ENCODE data around the gene P2RX7.
"Not testable (repeated sequence)": the region's sequence is repeated elsewhere in the genome, so short reads cannot be mapped to it uniquely, and the experiment has no call there.

The P2RX7 gene

DNA sequence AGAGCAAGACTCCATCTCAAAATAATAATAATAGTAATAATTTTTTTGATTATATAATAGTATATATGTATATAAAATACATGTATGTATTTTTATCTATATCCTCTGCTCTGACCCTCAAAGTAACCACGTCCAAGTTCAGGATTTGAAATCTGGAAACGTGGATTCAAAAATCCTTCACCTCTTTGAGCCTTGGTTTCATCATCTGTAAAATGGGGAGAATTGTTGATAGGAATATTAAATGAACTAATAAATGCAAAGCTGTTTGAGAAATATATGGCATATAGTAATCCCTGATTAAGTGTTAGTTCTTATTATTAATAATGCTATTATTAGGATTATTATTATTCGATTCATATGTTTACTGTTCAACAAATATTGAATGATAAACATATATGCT lies 2.6 kb downstream of the P2RX7 start:
- DNase-seq (ENCODE audit: low spot score) = no peak

- DNase-seq (ENCODE audit: low spot score) = no peak
Measured at GRCh38 chr12:121137512-121137911, 4.8 kb downstream of the P2RX7 start.

DNA sequence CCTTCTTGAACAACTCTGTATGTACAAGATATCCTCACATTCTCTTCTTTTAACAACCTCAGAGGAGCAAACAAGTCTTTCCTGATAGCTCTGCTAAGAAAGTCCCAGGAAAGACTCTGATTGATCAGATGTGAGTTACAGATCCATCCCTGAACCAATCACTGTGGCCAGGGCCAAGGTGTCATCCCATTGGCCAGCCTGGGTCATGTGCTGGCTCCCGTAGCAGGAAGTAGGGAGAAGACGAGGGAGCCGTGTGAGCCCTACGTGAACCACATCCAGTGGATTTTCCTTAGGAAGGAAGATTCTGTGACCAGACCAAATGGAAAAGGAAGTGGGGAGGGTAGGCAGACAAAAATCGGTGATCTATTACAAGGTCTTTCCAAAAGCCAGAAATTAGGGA lies 5.6 kb downstream of the P2RX7 start:
- DNase-seq (ENCODE audit: low spot score) = no peak

DNA sequence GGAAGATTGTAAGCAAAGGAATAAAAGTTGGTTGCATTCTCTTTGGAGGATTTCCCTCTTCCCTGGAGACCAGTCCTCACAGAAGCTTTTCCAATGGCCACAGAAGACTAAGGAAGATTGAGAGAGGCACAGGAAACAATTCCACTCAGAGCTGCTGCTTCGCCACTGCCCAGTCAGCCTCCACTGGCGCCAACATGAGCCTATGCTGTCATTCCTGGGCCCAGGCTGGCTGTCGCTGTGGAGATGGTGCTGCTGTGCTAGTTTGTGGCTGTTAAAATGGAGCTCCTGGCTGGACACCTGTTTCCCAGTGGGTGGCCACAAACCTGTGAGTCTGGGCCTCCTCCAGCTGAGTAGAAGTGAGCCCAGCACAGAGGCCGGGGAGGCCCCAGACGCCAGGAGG lies 6.6 kb downstream of the P2RX7 start:
- no peak for DNase-seq (ENCODE audit: low spot score)

DNA sequence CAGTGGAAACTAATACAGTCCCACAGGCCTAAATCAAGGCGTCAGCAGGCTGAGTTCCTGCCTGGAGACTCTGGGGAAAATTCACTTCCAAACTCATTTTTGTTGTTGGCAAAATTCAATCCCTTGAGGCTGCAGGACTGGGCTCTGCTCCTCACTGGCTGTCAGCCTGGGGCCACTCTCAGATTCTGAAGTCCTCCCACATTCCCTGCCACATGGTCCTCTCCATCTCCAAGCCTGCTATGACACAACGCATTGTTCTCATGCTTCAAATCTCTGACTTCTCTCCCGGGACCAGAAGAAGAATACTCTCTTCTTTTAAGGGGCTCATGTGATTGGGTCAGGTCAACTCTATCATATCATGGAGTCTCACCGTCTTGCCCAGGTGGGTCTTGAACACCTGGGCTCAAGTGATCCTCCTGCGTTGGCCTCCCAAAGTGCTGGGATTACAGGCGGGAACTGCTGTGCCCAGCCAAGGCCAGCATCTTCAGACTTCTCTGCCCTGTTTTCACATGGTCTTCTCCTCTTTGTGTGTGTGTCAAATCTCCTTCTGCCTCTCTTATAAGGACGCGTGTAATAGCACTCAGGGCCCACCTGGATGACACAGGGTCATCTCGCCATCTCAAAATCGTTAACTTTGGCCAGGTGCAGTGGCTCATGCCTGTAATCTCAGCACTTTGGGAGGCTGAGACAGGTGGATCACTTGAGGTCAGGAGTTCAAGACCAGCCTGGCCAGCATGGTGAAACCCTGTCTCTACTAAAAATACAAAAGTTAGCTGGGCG lies 9.7 kb downstream of the P2RX7 start:
- no peak for DNase-seq (ENCODE audit: low spot score)

GRCh38 chr12:121144416-121144914 lies 11.8 kb downstream of the P2RX7 start:
- DNase-seq (ENCODE audit: low spot score) = no peak

GRCh38 chr12:121145221-121145620 lies 12.5 kb downstream of the P2RX7 start:
- DNase-seq (ENCODE audit: low spot score) = no peak

DNA sequence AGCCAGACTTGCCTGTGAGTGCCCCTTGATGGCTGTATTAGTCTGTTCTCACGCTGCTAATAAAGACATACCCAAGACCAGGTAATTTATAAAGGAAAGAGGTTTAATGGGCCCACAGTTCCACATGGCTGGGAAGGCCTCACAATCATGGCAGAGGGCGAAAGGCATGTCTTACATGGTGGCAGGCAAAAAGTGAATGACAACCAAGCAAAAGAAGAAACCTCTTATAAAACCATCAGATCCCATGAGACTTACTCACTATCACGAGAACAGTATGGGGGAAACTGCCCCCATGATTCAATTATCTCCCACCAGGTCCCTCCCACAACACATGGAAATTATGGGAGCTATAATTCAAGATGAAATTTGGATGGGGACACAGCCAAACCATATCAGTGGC lies 16.6 kb downstream of the P2RX7 start:
- DNase-seq (ENCODE audit: low spot score) = not testable (repeated sequence)

DNA sequence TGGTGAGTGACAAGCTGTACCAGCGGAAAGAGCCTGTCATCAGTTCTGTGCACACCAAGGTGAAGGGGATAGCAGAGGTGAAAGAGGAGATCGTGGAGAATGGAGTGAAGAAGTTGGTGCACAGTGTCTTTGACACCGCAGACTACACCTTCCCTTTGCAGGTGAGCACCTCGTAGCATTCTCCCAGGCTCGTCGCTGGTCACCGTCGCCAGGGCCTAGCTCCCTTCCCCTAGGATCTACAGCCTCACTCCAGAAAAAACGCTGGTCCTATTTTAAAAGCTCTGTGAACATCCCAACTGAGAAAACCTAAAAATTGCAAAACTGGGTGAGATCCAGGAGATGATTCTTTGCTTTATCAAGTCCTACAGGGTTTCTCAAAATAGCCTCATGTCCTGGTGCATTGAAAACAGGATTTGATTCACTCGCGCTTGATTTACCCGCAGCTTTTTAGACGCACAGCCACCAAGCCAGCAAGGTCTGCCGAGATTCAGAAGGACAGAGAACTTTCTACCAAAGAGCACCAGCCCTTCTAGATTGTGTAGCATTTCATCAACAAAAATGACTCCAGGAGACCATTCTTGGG lies 22.2 kb downstream of the P2RX7 start:
- no peak for DNase-seq (ENCODE audit: low spot score)

- no peak for DNase-seq (ENCODE audit: low spot score)
Measured at GRCh38 chr12:121156365-121156764, 23.7 kb downstream of the P2RX7 start.

DNA sequence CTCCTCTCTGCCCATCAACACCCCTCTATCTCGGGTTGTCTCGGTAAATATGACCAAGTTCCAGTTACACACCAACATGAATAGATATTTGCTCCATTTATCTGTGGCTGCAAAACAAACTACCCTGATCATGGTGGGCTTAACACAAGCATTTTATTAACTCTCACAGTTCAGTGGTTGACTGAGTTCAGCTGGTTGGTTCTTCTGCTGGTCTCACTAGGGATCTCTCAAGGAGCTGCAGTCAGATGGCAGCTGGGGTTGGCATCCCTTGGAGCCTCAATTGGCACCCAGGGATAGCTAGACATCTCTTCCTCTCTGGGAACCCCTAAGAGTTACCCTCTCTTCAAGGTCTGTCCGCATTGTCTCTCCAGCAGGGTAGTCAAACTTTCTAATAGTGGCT lies 25.4 kb downstream of the P2RX7 start:
- DNase-seq (ENCODE audit: low spot score) = no peak

- not testable (repeated sequence) for DNase-seq (ENCODE audit: low spot score)
Measured at GRCh38 chr12:121158728-121159351, 26.2 kb downstream of the P2RX7 start.

DNA sequence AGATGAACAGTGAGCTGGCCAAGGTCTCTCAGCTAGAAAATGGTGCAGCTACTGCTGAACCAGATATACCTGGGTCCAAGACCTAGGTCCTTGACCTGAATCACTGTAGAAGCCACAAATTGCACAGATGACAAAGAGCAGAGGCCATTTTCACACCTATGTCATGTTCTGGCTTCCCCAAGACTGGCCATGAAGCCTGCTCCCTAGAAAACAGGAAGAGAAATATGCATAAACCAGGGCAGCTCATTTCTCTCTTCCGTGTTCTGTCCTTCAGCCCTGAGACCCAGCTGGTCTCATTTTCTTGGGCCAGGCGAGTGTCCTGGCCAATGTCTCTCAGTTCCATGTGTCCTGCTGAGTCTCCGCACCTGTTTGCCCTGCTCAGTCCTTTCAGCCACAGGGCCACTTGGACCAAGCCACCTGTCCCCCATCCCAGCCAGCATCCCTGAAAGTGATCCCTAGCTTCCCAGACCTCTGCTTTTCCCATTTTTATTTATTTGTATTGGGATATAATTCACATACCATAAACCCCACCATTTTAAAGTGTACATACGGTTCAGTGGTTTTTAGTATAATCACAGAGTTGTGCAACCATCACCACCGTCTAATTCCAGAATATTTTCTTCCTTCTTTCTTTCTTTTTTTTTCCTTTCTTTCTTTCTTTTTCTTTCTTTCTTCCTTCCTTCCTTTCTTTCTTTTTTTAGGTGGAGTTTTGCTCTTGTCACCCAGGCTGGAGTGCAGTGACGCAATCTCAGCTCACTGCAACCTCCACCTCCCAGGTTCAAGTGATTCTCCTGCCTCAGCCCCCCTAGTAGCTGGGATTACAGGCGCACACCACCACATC lies 27.0 kb downstream of the P2RX7 start:
- no peak for DNase-seq (ENCODE audit: low spot score)

- no peak for DNase-seq (ENCODE audit: low spot score)
Measured at GRCh38 chr12:121162384-121162783, 29.7 kb downstream of the P2RX7 start.

GRCh38 chr12:121162985-121163384 lies 30.3 kb downstream of the P2RX7 start:
- DNase-seq (ENCODE audit: low spot score) = no peak

- not testable (repeated sequence) for DNase-seq (ENCODE audit: low spot score)
Measured at GRCh38 chr12:121164839-121165238, 32.2 kb downstream of the P2RX7 start.

DNA sequence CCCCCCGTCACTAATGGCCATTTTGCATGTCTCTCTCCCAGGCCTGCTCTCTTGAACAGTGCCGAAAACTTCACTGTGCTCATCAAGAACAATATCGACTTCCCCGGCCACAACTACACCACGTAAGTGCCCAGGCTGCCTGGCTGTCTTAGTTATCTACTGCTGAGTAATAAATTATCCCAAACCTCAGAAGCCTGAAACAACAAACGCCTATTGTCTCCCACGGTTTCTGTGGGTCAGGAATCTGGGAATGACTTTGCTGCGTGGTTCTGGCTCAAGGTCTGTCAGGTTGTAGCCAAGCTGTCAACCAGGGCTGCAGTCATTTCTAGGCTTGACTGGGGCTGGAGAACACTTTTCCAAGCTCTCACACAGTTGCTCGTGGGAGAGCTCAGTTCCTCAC lies 32.6 kb downstream of the P2RX7 start:
- DNase-seq (ENCODE audit: low spot score) = no peak

DNA sequence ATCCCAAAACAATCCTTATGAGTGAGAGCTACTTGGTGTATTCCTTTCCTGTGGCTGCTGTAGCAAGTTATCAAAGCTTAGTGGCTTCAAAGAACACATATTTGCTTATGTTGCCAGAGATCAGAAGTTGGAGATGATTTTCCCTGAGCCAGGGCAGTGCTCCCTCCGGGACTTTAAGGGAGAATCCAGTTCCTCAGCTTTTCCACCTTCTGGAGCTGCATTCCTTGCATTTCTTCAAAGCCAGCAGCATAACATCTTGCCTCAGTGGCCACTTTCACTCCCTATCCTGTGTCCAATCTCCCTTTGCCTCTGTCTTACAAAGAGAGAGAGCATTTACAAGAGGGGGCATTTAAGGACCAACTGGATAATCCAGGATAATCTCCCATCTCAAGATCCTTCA lies 33.7 kb downstream of the P2RX7 start:
- no peak for DNase-seq (ENCODE audit: low spot score)

DNA sequence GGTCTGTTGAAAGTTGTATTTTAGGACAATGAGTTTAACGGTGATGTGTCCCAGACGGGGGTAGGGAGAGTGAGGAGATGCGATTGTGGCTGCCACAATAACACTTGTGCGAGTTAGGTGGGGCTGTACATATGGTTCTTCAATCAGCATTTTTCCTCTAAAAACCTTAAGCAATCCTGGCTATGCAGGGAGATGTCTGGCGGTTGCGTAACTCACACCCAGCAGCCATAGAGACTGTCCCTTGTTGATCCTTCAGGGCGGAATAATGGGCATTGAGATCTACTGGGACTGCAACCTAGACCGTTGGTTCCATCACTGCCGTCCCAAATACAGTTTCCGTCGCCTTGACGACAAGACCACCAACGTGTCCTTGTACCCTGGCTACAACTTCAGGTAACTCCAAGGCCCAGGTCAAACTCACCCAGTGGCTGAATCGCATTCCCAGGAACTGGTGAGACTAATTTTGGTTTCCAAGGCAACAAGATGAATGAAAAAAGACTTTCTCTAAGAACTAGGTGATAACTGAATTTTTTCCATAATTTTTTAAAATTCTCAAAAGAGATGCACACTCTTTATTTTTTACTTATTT lies 34.6 kb downstream of the P2RX7 start:
- DNase-seq (ENCODE audit: low spot score) = no peak

- DNase-seq (ENCODE audit: low spot score) = no peak
Measured at GRCh38 chr12:121167951-121168350, 35.3 kb downstream of the P2RX7 start.

- no peak for DNase-seq (ENCODE audit: low spot score)
Measured at GRCh38 chr12:121170151-121170550, 37.5 kb downstream of the P2RX7 start.
